HG03439 (cell line): ENCODE data around the gene ANKRD13B.
"Not testable (repeated sequence)": the region's sequence is repeated elsewhere in the genome, so short reads cannot be mapped to it uniquely, and the experiment has no call there.

Experiments used
- ATAC-seq: cut with Tn5 transposase; IDR thresholded peaks from one replicate; pipeline ENCODE4 v1.9.1; 2021; ENCODE audit warnings: mild to moderate bottlenecking, moderate library complexity; ENCODE audit not compliant: unreplicated experiment

The ANKRD13B gene

GRCh38 chr17:29592850-29593551 is at the start of gene ANKRD13B:
Gene ANKRD13B, plus strand, starts transcription at chr17:29593132. Its CDS starts 490 bp downstream, at chr17:29593622.
- ATAC-seq = no peak

DNA sequence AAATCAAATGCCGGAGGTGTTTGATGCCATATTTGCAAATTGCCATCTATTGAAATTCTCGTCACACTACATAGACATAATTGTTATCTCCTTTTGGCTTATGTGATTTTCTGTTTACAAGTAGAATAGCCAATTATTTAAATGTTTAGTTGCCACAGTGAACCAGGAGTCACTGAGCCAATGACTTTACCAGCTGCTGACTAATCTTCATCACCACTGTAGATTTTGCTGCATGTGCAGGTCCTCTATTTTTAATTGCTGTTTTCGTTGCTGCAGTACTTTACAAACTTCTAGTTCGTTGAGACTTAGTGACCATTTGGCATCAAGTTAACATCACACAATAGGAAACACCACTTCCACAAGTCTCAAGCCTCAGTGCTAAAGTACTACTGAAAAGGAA is 48.9 kb upstream of the ANKRD13B start:
- no peak for ATAC-seq

DNA sequence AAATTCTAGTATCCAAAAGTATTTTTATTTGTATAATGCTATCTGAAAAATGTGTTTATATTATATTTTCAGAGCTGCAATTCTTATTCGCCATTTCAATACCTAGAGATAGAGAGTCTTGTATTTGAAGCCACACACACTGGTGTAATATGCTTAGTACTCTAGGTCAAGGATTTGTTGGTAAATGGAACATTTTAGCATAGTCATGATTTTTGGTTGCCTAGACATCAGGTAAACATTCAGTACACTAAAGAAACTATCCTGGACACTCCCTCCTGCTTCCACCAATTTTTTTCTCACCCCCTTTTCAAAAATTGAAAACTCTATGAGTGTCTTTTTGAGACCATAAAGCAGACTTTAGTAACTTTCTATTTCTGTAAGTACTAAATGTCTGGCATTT is 46.8 kb upstream of the ANKRD13B start:
- ATAC-seq = no peak

- no peak for ATAC-seq
These were observed 46.1 kb upstream of the ANKRD13B start for GRCh38 chr17:29546830-29547229.

DNA sequence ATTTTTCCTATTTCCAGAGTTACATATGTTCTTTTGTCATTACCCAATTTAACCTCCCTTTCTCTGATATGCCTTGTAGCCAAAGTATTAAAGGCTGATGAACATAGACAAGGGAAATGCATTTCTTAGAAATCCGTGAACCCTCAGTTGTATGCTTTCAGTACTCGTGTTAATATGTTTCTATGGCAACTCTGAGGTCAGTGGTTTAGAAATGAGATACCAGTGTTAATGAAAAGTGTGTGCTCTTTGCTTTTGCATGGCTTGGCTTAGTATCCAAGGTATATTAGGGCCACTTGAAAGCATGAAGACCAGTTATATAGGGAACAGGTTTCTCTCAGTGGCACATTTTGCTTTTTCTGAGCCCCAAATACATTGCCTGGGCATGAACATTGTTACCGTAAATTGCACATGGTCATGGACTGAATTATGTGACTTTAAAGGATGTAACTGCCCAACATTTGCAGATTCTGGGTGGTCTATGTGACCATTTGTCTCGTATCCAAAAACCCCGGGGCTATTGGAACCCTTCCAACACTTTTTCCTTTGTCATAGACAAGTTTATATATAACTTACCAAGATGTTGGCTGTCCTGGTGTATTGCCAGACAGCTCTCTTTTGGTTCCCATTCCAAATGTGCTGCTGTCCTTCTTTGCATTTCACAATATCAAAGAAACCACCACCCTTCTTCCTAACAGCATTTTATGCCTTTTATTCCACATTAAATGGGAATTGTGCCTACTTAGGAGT is 43.6 kb upstream of the ANKRD13B start:
- ATAC-seq = no peak

DNA sequence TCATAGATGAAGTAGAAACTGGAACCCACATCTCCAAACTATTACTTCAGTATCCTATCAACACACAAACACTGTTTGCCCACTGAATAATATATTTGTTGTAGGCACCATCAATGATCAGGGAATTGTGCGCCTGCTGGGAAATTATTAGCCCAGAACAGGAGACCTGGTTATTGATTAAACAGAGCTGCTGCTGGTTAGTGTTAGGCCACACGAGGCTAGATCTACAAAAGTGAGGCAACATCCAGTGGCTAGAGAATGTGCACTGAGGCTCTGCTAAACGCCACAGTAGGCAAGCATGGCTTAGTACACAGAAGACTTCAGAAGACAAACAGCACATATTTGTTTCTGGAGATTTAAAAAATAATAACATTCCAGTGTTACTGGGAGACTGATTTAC is 37.1 kb upstream of the ANKRD13B start:
- no peak for ATAC-seq

DNA sequence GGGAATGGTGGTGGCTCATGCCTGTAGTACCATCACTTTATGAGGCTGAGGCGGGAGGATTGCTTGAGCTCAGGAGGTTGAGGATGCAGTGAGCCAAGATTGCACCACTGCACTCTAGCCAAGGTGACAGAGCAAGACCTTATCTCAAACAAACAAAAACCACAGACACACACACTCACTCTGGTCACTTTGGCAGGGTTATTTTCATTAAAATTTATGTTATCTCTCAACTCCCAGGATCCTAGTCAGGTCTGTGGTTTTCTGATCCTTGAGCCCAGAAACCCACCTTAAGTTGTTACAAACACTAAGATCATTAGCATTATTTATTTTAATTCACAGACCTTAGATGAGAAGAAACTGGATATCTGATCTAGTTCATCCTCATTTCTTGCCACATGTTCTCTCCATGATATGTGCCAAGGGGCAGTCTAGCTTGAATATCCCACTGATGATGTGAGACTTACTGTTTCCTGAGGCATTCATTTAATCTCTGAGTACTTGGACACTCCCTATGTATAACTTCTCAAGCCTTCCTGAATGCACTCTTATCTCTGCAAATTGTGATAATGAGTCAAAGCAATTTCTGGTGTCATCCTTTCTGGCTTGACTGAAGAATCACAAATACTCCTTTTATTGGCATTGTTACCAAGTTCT is 35.7 kb upstream of the ANKRD13B start:
- ATAC-seq = no peak

DNA sequence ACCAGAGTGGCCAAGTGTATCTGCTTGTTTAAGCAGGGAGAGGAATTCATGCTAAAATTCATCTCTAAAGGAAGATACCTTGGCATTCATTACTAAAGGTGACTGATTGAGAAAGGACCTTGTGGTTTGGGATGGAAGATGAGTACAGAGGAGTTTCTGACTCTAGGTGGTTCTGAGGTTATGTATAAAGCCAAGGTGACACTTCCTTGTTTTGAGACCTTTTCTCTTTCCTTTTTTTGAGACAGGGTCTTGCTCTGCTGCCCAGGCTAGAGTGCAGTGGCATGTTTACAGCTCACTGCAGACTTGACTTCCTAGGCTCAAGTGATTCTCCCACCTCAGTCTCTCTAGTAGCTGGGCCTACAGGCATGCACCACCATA is 35.2 kb upstream of the ANKRD13B start:
- ATAC-seq = no peak

DNA sequence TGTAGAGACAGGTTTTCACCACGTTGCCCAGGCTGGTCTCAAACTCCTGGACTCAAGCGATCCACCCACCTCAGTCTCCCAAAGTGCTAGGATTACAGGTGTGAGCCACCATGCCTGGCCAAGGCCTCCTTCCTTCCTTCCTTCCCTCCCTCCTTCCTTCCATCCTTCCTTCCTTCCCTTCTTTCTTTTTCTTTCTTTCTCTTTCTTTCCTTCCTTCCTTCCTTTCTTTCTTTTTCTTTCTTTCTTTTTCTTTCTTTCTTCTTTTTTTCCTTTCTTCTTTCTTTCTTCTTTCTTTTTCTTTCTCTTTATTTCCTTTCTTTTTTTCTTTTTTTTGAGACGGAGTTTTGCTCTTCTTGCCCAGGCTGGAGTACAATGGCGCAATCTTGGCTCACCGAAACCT is 34.8 kb upstream of the ANKRD13B start:
- not testable (repeated sequence) for ATAC-seq

- ATAC-seq = no peak
These were observed 33.3 kb upstream of the ANKRD13B start for GRCh38 chr17:29559640-29560039.

- ATAC-seq = no peak
These were observed 32.6 kb upstream of the ANKRD13B start for GRCh38 chr17:29560316-29560715.

GRCh38 chr17:29561554-29562517 is 31.1 kb upstream of the ANKRD13B start:
- ATAC-seq = no peak

DNA sequence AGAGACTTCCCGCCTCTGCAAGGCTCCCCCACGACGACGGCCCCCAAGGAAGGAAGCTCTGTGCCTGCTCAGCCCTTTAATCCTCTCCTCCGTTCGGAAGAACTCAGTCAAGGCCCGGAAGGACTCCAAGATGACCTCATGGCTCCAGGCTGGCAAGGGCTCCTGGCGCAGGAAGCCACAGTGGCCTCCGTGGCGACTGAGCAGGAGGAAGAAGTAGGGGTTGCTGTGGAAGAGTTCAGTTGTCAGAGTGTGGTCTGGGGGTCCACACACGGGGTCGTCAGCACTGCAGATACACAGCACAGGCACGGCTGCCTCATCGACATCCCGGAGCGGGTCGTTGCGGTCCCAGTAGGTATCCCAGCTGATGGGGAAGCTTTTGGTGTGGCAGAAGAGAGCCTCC is 30.3 kb upstream of the ANKRD13B start:
- no peak for ATAC-seq

GRCh38 chr17:29563816-29564215 is 29.1 kb upstream of the ANKRD13B start:
- no peak for ATAC-seq

GRCh38 chr17:29565643-29566472 is 27.1 kb upstream of the ANKRD13B start:
- peak; percentile 5 for ATAC-seq

- ATAC-seq = peak; percentile 31
These were observed 26.2 kb upstream of the ANKRD13B start, which contains the start of gene ABHD15 for GRCh38 chr17:29566473-29567303. Gene ABHD15, minus strand, starts transcription at chr17:29567037. Its CDS starts 71 bp downstream, at chr17:29566966.

GRCh38 chr17:29567304-29567553 is 25.7 kb upstream of the ANKRD13B start:
- peak; percentile 17 for ATAC-seq

DNA sequence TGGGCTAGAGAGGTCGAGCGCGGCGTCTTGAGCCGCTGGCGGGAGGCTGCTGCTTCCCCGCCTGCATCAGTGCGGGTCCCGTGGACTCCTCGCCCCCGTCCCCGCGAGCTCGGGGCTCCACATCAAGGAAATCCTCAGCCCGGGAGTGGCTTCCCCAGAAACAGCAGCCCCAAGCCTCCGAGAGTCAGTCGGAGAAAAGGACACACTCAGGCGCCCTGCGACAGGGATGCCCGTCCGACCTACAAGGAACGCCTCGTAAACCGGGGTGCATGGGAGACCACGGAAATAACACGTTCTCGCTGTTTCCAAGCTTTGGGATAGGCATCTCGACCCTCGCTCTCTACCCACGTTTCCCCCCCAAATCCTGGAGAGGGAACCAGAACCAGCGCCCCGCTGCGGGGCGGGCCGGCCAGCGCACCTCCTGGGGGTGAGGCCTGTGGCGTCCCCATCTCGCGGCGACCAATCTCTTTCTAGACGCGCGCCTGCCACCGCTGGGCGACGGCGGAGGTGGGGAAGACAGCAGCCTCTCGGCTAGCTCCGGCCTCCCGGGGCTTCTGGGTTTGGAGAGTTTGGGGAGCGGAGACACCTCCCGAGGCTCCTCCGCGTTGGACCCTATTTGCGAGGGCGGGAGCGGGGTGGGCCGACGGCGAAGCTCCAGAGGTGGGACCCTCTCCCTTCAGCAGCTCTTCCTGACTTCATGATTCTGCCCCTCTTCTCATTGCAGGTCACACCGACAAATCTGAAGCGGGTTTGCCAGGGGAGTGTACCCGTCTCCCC is 25.2 kb upstream of the ANKRD13B start:
- peak; percentile 35 for ATAC-seq
